GM04504 (cell line): ENCODE data around the gene IL12RB2.

ENCODE experiments used
- DNase-seq: peaks from one replicate; pipeline ENCODE4 v3.0.0-alpha.2; 2012; ENCODE audit warnings: low read depth

IL12RB2 gene

GRCh38 chr1:67313934-67314671 lies 6.4 kb downstream of the IL12RB2 start:
- no peak for DNase-seq

- no peak for DNase-seq
Measured at GRCh38 chr1:67314696-67315095, 7.0 kb downstream of the IL12RB2 start.

GRCh38 chr1:67316180-67316902 lies 8.7 kb downstream of the IL12RB2 start:
- DNase-seq = no peak

- no peak for DNase-seq
Measured at GRCh38 chr1:67316918-67317317, 9.2 kb downstream of the IL12RB2 start.

- no peak for DNase-seq
Measured at GRCh38 chr1:67317803-67318202, 10.1 kb downstream of the IL12RB2 start.

GRCh38 chr1:67322442-67322841 lies 14.8 kb downstream of the IL12RB2 start:
- no peak for DNase-seq

GRCh38 chr1:67323087-67323486 lies 15.4 kb downstream of the IL12RB2 start:
- no peak for DNase-seq

GRCh38 chr1:67324068-67324467 lies 16.4 kb downstream of the IL12RB2 start:
- DNase-seq = no peak

GRCh38 chr1:67327864-67328466 lies 20.3 kb downstream of the IL12RB2 start:
- no peak for DNase-seq

GRCh38 chr1:67332653-67333529 lies 25.2 kb downstream of the IL12RB2 start:
- no peak for DNase-seq

- DNase-seq = no peak
Measured at GRCh38 chr1:67333603-67334002, 25.9 kb downstream of the IL12RB2 start.

GRCh38 chr1:67335411-67335810 lies 27.7 kb downstream of the IL12RB2 start:
- no peak for DNase-seq

- DNase-seq = no peak
Measured at GRCh38 chr1:67336157-67336556, 28.5 kb downstream of the IL12RB2 start.

GRCh38 chr1:67336783-67337182 lies 29.1 kb downstream of the IL12RB2 start:
- DNase-seq = no peak

GRCh38 chr1:67338642-67339041 lies 31.0 kb downstream of the IL12RB2 start:
- DNase-seq = no peak

- DNase-seq = peak; percentile 35
Measured at GRCh38 chr1:67339623-67340343, 32.1 kb downstream of the IL12RB2 start.

- no peak for DNase-seq
Measured at GRCh38 chr1:67342076-67342890, 34.6 kb downstream of the IL12RB2 start.

- DNase-seq = no peak
Measured at GRCh38 chr1:67345556-67345955, 37.9 kb downstream of the IL12RB2 start.

- no peak for DNase-seq
Measured at GRCh38 chr1:67346982-67347381, 39.3 kb downstream of the IL12RB2 start.

- no peak for DNase-seq
Measured at GRCh38 chr1:67347688-67348472, 40.2 kb downstream of the IL12RB2 start.
